Measurements from ENCODE around the gene RAB40AL. TPM values are rescaled to one million over a fixed set of nuclear protein-coding genes. Genes with fewer than 3 reads are reported as not detected.

The RAB40AL gene
- total RNA-seq, 3 donors from 2014 or later (not counting 1 experiment from before 2014, with no cell fraction given) = 0.42 TPM; not detected in 2

DNA sequence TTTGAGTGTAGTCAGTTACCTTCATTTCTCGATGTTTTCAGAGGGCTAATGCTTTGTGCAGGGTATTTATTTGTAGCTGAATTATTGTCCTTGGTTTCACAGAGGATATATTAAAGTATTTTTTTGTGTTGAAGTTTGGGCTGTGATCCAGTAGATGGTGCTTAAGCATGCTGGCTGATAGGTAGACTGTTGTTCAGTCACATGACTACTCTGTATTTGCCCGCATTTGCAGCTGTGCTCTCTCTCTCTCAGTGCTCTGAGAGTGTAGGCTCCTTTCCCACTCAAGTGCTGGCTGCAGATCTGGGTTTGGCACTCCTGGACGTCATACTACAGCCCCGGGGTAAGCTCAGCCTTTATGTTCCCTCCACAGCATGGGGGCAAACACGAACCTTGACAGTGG is 21.7 kb downstream of the RAB40AL start:
- no peak overlapping the region for H3K4me3 ChIP-seq (ENCODE audit: low read length)
- H3K27me3 ChIP-seq (ENCODE audit: control insufficient read depth, insufficient read depth, low read length) = no peaks in the 10 kb centered on the region
- no peak overlapping the region for H3K4me3 Mint-ChIP-seq
- no peaks in the 10 kb centered on the region for H3K4me1 Mint-ChIP-seq
- H3K27ac ChIP-seq (ENCODE audit: low read length) = no peak overlapping the region
- H3K27me3 Mint-ChIP-seq (ENCODE audit: low read depth in 2 of 2) = peaks cover 6 to 33% of the 10 kb centered on the region in 2 donors
- intact Hi-C loops (cut with micrococcal nuclease) = no loop called here
- H3K4me1 ChIP-seq (ENCODE audit: control insufficient read depth, insufficient read depth, low read length) = no peaks in the 10 kb centered on the region
- 88% methylated on average over 3 of the region's 5 CpGs for WGBS (ENCODE audit: insufficient coverage)
- no peak overlapping the region for H3K27ac Mint-ChIP-seq
- H3K36me3 Mint-ChIP-seq = no peaks in the 10 kb centered on the region
- no peak for ATAC-seq
- TF ChIP-seq CTCF (IDR thresholded peaks at IDR 0.05) = no peak
- no peaks in the 10 kb centered on the region for H3K36me3 ChIP-seq (ENCODE audit: control insufficient read depth, insufficient read depth, low read length)
- H3K9me3 Mint-ChIP-seq = no peaks in the 10 kb centered on the region
- H3K9me3 ChIP-seq (ENCODE audit: control insufficient read depth, insufficient read depth, low read length) = no peaks in the 10 kb centered on the region
- no peak for DNase-seq

DNA sequence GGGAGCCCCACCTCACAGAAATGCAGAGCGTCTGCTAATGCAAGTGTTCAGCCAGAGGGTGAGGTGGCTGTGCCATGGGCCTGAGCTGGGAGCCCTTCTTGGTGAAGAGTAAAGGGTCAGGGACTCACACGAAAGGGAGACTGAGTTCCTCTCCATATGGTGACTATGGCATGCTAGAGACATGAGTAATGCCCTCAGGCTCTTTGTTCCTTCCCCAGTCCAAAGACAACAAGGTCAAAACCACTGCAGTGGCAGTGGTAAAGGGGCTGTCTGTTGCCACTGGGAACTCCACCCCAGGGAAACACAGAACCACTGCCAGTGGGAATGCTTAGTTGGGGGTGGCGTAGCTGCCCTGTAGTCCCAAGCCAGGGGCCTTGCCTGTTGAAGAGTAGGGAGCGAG is 22.4 kb downstream of the RAB40AL start:
- intact Hi-C loops (cut with micrococcal nuclease) = no loop called here
- no peaks in the 10 kb centered on the region for H3K36me3 Mint-ChIP-seq

GRCh38 chrX:102963955-102964354 is 26.9 kb downstream of the RAB40AL start:
- no peak for ATAC-seq
- Histone ChIP-seq H3K9me3 (ENCODE audit: control insufficient read depth, insufficient read depth, low read length) (no peaks in the 10 kb centered on the region), H3K27me3 (ENCODE audit: control insufficient read depth, insufficient read depth, low read length) (no peaks in the 10 kb centered on the region), H3K4me1 (ENCODE audit: control insufficient read depth, insufficient read depth, low read length) (no peaks in the 10 kb centered on the region), H3K4me3 (ENCODE audit: low read length) (no peak overlapping the region), H3K36me3 (ENCODE audit: control insufficient read depth, insufficient read depth, low read length) (no peaks in the 10 kb centered on the region), H3K27ac (ENCODE audit: low read length) (no peak overlapping the region)
- Mint-ChIP-seq H3K4me1 (no peaks in the 10 kb centered on the region), H3K27me3 (ENCODE audit: low read depth in 2 of 2) (peaks cover 0 to 20% of the 10 kb centered on the region in 2 donors), H3K4me3 (no peak overlapping the region), H3K36me3 (peaks cover 2% of the 10 kb centered on the region), H3K9me3 (no peaks in the 10 kb centered on the region), H3K27ac (no peak overlapping the region)
- no peak for DNase-seq
- 100% methylated on average over 1 of the region's 1 CpG for WGBS (ENCODE audit: insufficient coverage)
- TF ChIP-seq CTCF (IDR thresholded peaks at IDR 0.05) = no peak
- intact Hi-C loops (cut with micrococcal nuclease) = no loop called here

More for the DNA sequence above, 22.4 kb downstream of the RAB40AL start:
- no peak for ATAC-seq
- no peaks in the 10 kb centered on the region for H3K4me1 ChIP-seq (ENCODE audit: control insufficient read depth, insufficient read depth, low read length)
- no peak for DNase-seq
- no peak overlapping the region for H3K27ac Mint-ChIP-seq
- H3K4me3 Mint-ChIP-seq = no peak overlapping the region
- H3K9me3 ChIP-seq (ENCODE audit: control insufficient read depth, insufficient read depth, low read length) = no peaks in the 10 kb centered on the region
- no peaks in the 10 kb centered on the region for H3K4me1 Mint-ChIP-seq
- 71% methylated on average over 4 of the region's 4 CpGs for WGBS (ENCODE audit: insufficient coverage)
- no peaks in the 10 kb centered on the region for H3K9me3 Mint-ChIP-seq
- peaks cover 6 to 33% of the 10 kb centered on the region in 2 donors for H3K27me3 Mint-ChIP-seq (ENCODE audit: low read depth in 2 of 2)
- H3K4me3 ChIP-seq (ENCODE audit: low read length) = no peak overlapping the region
- H3K27me3 ChIP-seq (ENCODE audit: control insufficient read depth, insufficient read depth, low read length) = no peaks in the 10 kb centered on the region
- H3K36me3 ChIP-seq (ENCODE audit: control insufficient read depth, insufficient read depth, low read length) = no peaks in the 10 kb centered on the region
- TF ChIP-seq CTCF (IDR thresholded peaks at IDR 0.05) = no peak
- no peak overlapping the region for H3K27ac ChIP-seq (ENCODE audit: low read length)

DNA sequence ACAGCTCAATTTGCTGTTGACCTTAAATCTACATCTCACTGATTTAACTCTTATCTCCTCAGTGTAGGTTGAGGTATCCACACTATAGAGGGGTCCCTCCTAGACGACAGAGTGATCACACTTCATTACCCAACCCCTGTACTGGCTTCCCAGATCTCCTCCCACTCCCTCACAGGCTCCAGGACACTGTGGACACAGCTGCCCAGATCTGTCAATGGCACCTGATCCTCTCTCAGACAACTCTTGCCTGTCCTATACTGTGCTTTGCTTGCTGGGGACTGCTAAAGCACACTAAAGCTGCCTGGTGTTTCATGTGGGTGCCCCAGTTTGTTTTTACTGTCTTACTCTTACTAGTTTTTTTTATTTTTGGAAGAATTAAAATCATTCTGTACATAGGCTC is 27.9 kb downstream of the RAB40AL start:
- no peaks in the 10 kb centered on the region for H3K4me1 Mint-ChIP-seq
- no peak for DNase-seq
- Histone ChIP-seq H3K9me3 (ENCODE audit: control insufficient read depth, insufficient read depth, low read length) (no peaks in the 10 kb centered on the region), H3K36me3 (ENCODE audit: control insufficient read depth, insufficient read depth, low read length) (no peaks in the 10 kb centered on the region), H3K27me3 (ENCODE audit: control insufficient read depth, insufficient read depth, low read length) (no peaks in the 10 kb centered on the region), H3K27ac (ENCODE audit: low read length) (no peak overlapping the region), H3K4me3 (ENCODE audit: low read length) (no peak overlapping the region), H3K4me1 (ENCODE audit: control insufficient read depth, insufficient read depth, low read length) (no peaks in the 10 kb centered on the region)
- no peak overlapping the region for H3K4me3 Mint-ChIP-seq
- no peak for ATAC-seq
- H3K27me3 Mint-ChIP-seq (ENCODE audit: low read depth in 2 of 2) = peaks cover 0 to 20% of the 10 kb centered on the region in 2 donors
- H3K36me3 Mint-ChIP-seq = peaks cover 11% of the 10 kb centered on the region
- 71% methylated on average over 1 of the region's 1 CpG for WGBS (ENCODE audit: insufficient coverage)
- intact Hi-C loops (cut with micrococcal nuclease) = no loop called here
- no peak for TF ChIP-seq CTCF (IDR thresholded peaks at IDR 0.05)
- no peaks in the 10 kb centered on the region for H3K9me3 Mint-ChIP-seq
- H3K27ac Mint-ChIP-seq = no peak overlapping the region

Data from natural killer cell (primary cell).